Endothelial cell of umbilical vein (primary cell): ENCODE results near the gene EPB41L1. TPM values are rescaled to one million over a fixed set of nuclear protein-coding genes. Genes with fewer than 3 reads are reported as not detected.

Source experiments
- BruUV-seq: library from RNA; stranded (reverse); fragments of 400-500 nt; replicated peaks from 2 replicates; lab custom pipeline; 2021; lab: Mats Ljungman, UMichigan
- CTCF ChIA-PET: fragments of 300-600, 350-600 bp; sonication (Branson Sonifier 250); formaldehyde crosslinking; loops from one replicate; lab custom pipeline; 2021; ENCODE audit warnings: antibody characterized with exemption, inconsistent platforms; lab: Charles Lee
- POLR2A ChIA-PET: fragments of 300-600, 350-600 bp; sonication (Branson Sonifier 250); formaldehyde crosslinking; loops from one replicate; lab custom pipeline; 2021; ENCODE audit warnings: antibody characterized with exemption, inconsistent platforms; lab: Charles Lee
- DNase-seq: peaks from one replicate; pipeline ENCODE4 v3.0.0-alpha.2; 2011; ENCODE audit warnings: low read depth, low spot score
- FAIRE-seq: peaks from 2 replicates; lab custom pipeline; 2011; peaks lifted over from hg19 to GRCh38; lab: Jason Lieb, UNC
- H2AFZ ChIP-seq: 2 replicates; pipeline ENCODE4 v1.6.0; 2012; ENCODE audit warnings: low read depth, low read length, control low read depth, inconsistent platforms
- H3K27ac ChIP-seq: 2 replicates; pipeline ENCODE4 v1.5.1; 2011; ENCODE audit warnings: low read depth, mild to moderate bottlenecking, control low read depth, low read length, moderate library complexity; ENCODE audit not compliant: insufficient read depth
- H3K27me3 ChIP-seq, 2 experiments: 2 replicates each; pipeline versions ENCODE4 v1.6.0 to v1.6.1; 2011; ENCODE audit warnings: low read length in 2 of 2, mixed read lengths in 1 of 2; ENCODE audit not compliant: control insufficient read depth in 2 of 2, insufficient read depth in 2 of 2
- H3K36me3 ChIP-seq, 2 experiments: 2 replicates in 1 of 2; 3 replicates in 1 of 2; pipeline ENCODE4 v1.5.1; 2011; ENCODE audit warnings: low read length in 2 of 2, mild to moderate bottlenecking in 1 of 2, moderate library complexity in 1 of 2; ENCODE audit not compliant: control insufficient read depth in 2 of 2, insufficient read depth in 2 of 2; ENCODE audit errors: extremely low read depth in 1 of 2
- H3K4me1 ChIP-seq: 3 replicates; pipeline ENCODE4 v1.5.1; 2011; ENCODE audit warnings: mild to moderate bottlenecking, low read length; ENCODE audit not compliant: control insufficient read depth, insufficient read depth; ENCODE audit errors: extremely low read depth
- H3K4me2 ChIP-seq: 2 replicates; pipeline ENCODE4 v1.6.1; 2011; ENCODE audit warnings: low read length, control low read depth, mixed read lengths; ENCODE audit not compliant: insufficient read depth
- H3K4me3 ChIP-seq, 3 experiments: fragments of 200-600 bp in 1 of 3; sonication (generic), shearing (Covaris generic) in 1 of 3; replicated peaks in 1 of 3; 2 replicates each; pipeline ENCODE4 v1.5.1; 2011 to 2016; ENCODE audit warnings: control low read depth in 3 of 3, low read length in 3 of 3, mild to moderate bottlenecking in 2 of 3, inconsistent platforms in 1 of 3, low read depth in 1 of 3, moderate library complexity in 1 of 3; ENCODE audit not compliant: insufficient read depth in 1 of 3
- H3K79me2 ChIP-seq: 2 replicates; pipeline ENCODE4 v1.6.0; 2012; ENCODE audit warnings: low read length, inconsistent platforms; ENCODE audit not compliant: control insufficient read depth, insufficient read depth
- H3K9ac ChIP-seq: replicated peaks from 2 replicates; pipeline ENCODE3; 2011; ENCODE audit warnings: low read length, control low read depth; ENCODE audit not compliant: insufficient read depth; ENCODE audit errors: extremely low read depth
- H3K9me1 ChIP-seq: replicated peaks from 3 replicates; pipeline ENCODE4 v1.6.0; 2011; ENCODE audit warnings: mild to moderate bottlenecking, low read length; ENCODE audit not compliant: control insufficient read depth, insufficient read depth; ENCODE audit errors: extremely low read depth
- H3K9me3 ChIP-seq: replicated peaks from 2 replicates; pipeline ENCODE4 v1.5.1; 2012; ENCODE audit warnings: low read length, inconsistent platforms; ENCODE audit not compliant: control insufficient read depth, insufficient read depth
- H4K20me1 ChIP-seq: replicated peaks from 2 replicates; pipeline ENCODE3; 2011; ENCODE audit warnings: mild to moderate bottlenecking, low read length; ENCODE audit not compliant: control insufficient read depth, insufficient read depth; ENCODE audit errors: extremely low read depth
- CTCF ChIP-seq, 2 donors: IDR thresholded peaks; 1 replicate in 1 of 2; 2 replicates in 1 of 2; pipeline ENCODE4 v1.5.1; 2011; ENCODE audit warnings: low read length in 2 of 2, mild to moderate bottlenecking in 2 of 2, moderate library complexity in 2 of 2, control low read depth in 1 of 2, inconsistent platforms in 1 of 2, low read depth in 1 of 2; ENCODE audit not compliant: insufficient read depth in 1 of 2; ENCODE audit errors: extremely low read depth in 1 of 2
- EZH2 ChIP-seq: IDR thresholded peaks from 2 replicates; pipeline ENCODE4 v1.6.1; 2012; ENCODE audit warnings: borderline replicate concordance, low read depth, mild to moderate bottlenecking, moderate library complexity, low read length, inconsistent platforms; ENCODE audit not compliant: severe bottlenecking
- FOS ChIP-seq: IDR thresholded peaks from 2 replicates; pipeline ENCODE4 v1.6.1; 2011; ENCODE audit warnings: mild to moderate bottlenecking, low read length, moderate library complexity, borderline replicate concordance; ENCODE audit not compliant: insufficient read depth
- GATA2 ChIP-seq: IDR thresholded peaks from 2 replicates; pipeline ENCODE4 v1.7.0; 2011; ENCODE audit warnings: low read depth, mild to moderate bottlenecking, moderate library complexity, mixed read lengths, low read length; ENCODE audit not compliant: insufficient read length, insufficient read depth
- JUN ChIP-seq: IDR thresholded peaks from 2 replicates; pipeline ENCODE4 v1.6.1; 2011; ENCODE audit warnings: borderline replicate concordance, low read depth; ENCODE audit not compliant: insufficient read length, insufficient read depth
- MAX ChIP-seq: IDR thresholded peaks from 2 replicates; pipeline ENCODE4 v1.6.1; 2011; ENCODE audit not compliant: insufficient read depth, insufficient read length
- MYC ChIP-seq: IDR thresholded peaks from one replicate; pipeline ENCODE4 v1.6.1; 2011; ENCODE audit warnings: mild to moderate bottlenecking, low read depth, low read length
- POLR2A ChIP-seq: IDR thresholded peaks from 2 replicates; pipeline ENCODE4 v1.6.1; 2012; ENCODE audit warnings: low read depth, mild to moderate bottlenecking, control low read depth, low read length
- POLR2AphosphoS5 ChIP-seq: IDR thresholded peaks from 2 replicates; pipeline ENCODE4 v1.6.1; 2012; ENCODE audit warnings: low read depth, mild to moderate bottlenecking, control low read depth, low read length, moderate library complexity; ENCODE audit not compliant: insufficient read depth
- dilution Hi-C: fragments of 300-500 bp; cut with MboI; formaldehyde crosslinking; loops from one replicate; pipeline ENCODE4 v1.15.0; 2019; ENCODE audit warnings: low sequenced_read_pairs; ENCODE audit not compliant: extremely low pct_ligation_motif_present
- intact Hi-C: fragments of 100-400 bp; cut with micrococcal nuclease; formaldehyde crosslinking; loops from one replicate; pipeline ENCODE4 v1.10.0; 2022
- polyA plus RNA-seq, 4 experiments: library from polyadenylated mRNA; depleted of rRNA in 3 of 4; stranded (reverse) in 3 of 4; unstranded in 1 of 4; fragments of >200 nt; gene quantifications; 2 replicates each; pipeline versions ENCODE4 v1.2.1 to v1.2.3, GENCODE V29; 2011 to 2012; ENCODE audit warnings: missing spikeins in 1 of 4
- total RNA-seq: library from RNA; stranded (reverse); gene quantifications from 2 replicates; pipeline ENCODE4 v1.2.3, GENCODE V29; 2021

EPB41L1 gene
- total and polyA plus RNA-seq, 2 donors (not counting 3 experiments of a cell fraction or from before 2014, with no cell fraction given) = 6.1 to 12.2 TPM

GRCh38 chr20:36255445-36255844 is 100.9 kb downstream of the EPB41L1 start:
- Histone ChIP-seq H3K9me3 (no peaks in the 10 kb centered on the region), H3K79me2 (peaks cover 3% of the 10 kb centered on the region), H3K4me3 (no peak overlapping the region), H3K9me1 (no peaks in the 10 kb centered on the region), H2AFZ (no peak overlapping the region), H4K20me1 (no peaks in the 10 kb centered on the region), H3K27me3 (no peaks in the 10 kb centered on the region), H3K36me3 (peaks cover 3 to 14% of the 10 kb centered on the region in 2 experiments), H3K4me1 (no peaks in the 10 kb centered on the region), H3K27ac (no peak overlapping the region), H3K9ac (no peak overlapping the region), H3K4me2 (no peak overlapping the region)
- FAIRE-seq (no peak), DNase-seq (no peak)
- CTCF ChIA-PET = interaction anchor here (1.5 to 1.9 kb wide), 3 partner anchors 14 to 144 kb away, joined by 3 to 8 read pairs (median 4); no protein-coding TSS in a partner anchor
- dilution Hi-C loops = no loop called here
- BruUV-seq = no TSS peak
- TF ChIP-seq MYC (no peak), POLR2A (no peak), EZH2 (no peak), CTCF (IDR thresholded peaks at IDR 0.05; ENCODE audit: extremely low read depth in 1 of 2, insufficient read depth in 1 of 2, low read depth in 1 of 2, low read length in 2 of 2) (no peak), JUN (no peak), POLR2AphosphoS5 (no peak), GATA2 (no peak), MAX (no peak), FOS (no peak)
- intact Hi-C loops = no loop called here
- POLR2A ChIA-PET = no interaction called here
